Measurements from ENCODE around the gene PPM1D.
"Not testable (repeated sequence)": the region's sequence is repeated elsewhere in the genome, so short reads cannot be mapped to it uniquely, and the experiment has no call there.

PPM1D gene

GRCh38 chr17:60594170-60594569 lies 5.8 kb upstream of the PPM1D start:
- DNase-seq, result not testable (repeated sequence)

- DNase-seq, result no peak
Measured at GRCh38 chr17:60594734-60595133, 5.3 kb upstream of the PPM1D start.

GRCh38 chr17:60597297-60597696 lies 2.7 kb upstream of the PPM1D start:
- DNase-seq, result no peak

GRCh38 chr17:60598001-60598736 lies 1.8 kb upstream of the PPM1D start:
- DNase-seq, result peak; percentile 81

- no peak for DNase-seq
Measured at GRCh38 chr17:60599220-60599619, 773 bp upstream of the PPM1D start.

GRCh38 chr17:60600490-60601446 lies 775 bp downstream of the PPM1D start:
- peak; percentile 83 for DNase-seq

- DNase-seq, result peak; percentile 62
Measured at GRCh38 chr17:60601447-60602384, 1.7 kb downstream of the PPM1D start.

GRCh38 chr17:60602385-60602742 lies 2.4 kb downstream of the PPM1D start:
- DNase-seq, result no peak

GRCh38 chr17:60602871-60603270 lies 2.9 kb downstream of the PPM1D start:
- no peak for DNase-seq

GRCh38 chr17:60603477-60603876 lies 3.5 kb downstream of the PPM1D start:
- not testable (repeated sequence) for DNase-seq

GRCh38 chr17:60604686-60605334 lies 4.8 kb downstream of the PPM1D start:
- DNase-seq, result no peak

GRCh38 chr17:60606036-60606435 lies 6.0 kb downstream of the PPM1D start:
- DNase-seq, result no peak

GRCh38 chr17:60610473-60610872 lies 10.5 kb downstream of the PPM1D start:
- no peak for DNase-seq

GRCh38 chr17:60611321-60611720 lies 11.3 kb downstream of the PPM1D start:
- DNase-seq, result not testable (repeated sequence)

GRCh38 chr17:60613325-60613724 lies 13.3 kb downstream of the PPM1D start:
- no peak for DNase-seq

GRCh38 chr17:60613796-60614195 lies 13.8 kb downstream of the PPM1D start:
- DNase-seq, result not testable (repeated sequence)

- DNase-seq, result not testable (repeated sequence)
Measured at GRCh38 chr17:60614247-60614646, 14.3 kb downstream of the PPM1D start.

GRCh38 chr17:60615108-60615507 lies 15.1 kb downstream of the PPM1D start:
- no peak for DNase-seq

- no peak for DNase-seq
Measured at GRCh38 chr17:60615840-60616239, 15.8 kb downstream of the PPM1D start.

- no peak for DNase-seq
Measured at GRCh38 chr17:60618080-60618479, 18.1 kb downstream of the PPM1D start.

GRCh38 chr17:60618854-60619526 lies 19.0 kb downstream of the PPM1D start:
- DNase-seq, result no peak

- no peak for DNase-seq
Measured at GRCh38 chr17:60622961-60623360, 23.0 kb downstream of the PPM1D start.

All from inflammatory macrophage treated with lipopolysaccharide for 4 hours (primary cell).